OCI-LY3 (cell line): ENCODE measurements around the gene BBS12.

Source experiments
- CTCF ChIP-seq: fragments of 200-600, 300-600 bp; sonication (generic); IDR thresholded peaks from 2 replicates; pipeline ENCODE4 v1.5.1; 2014; ENCODE audit warnings: antibody characterized with exemption, low read length, low read depth
- EZH2phosphoT487 ChIP-seq: fragments of 200-600 bp; shearing (Covaris generic); IDR thresholded peaks from 2 replicates; pipeline ENCODE4 v1.6.1; 2018; ENCODE audit warnings: antibody characterized with exemption, mixed run types, low read depth

GRCh38 chr4:122759639-122760310 lies 27.3 kb downstream of the BBS12 start:
- TF ChIP-seq CTCF (no peak), EZH2phosphoT487 (no peak)
